Endothelial cell of umbilical vein (primary cell): ENCODE results near the gene PPP6R1. TPM values are rescaled to one million over a fixed set of nuclear protein-coding genes. Genes with fewer than 3 reads are reported as not detected.
A peak's percentile ranks its signal among the peaks of the same experiment; 100 is the strongest.

Experiments
- BruUV-seq: library from RNA; stranded (reverse); fragments of 400-500 nt; replicated peaks from 2 replicates; lab custom pipeline; 2021; lab: Mats Ljungman, UMichigan
- CTCF ChIA-PET: fragments of 300-600, 350-600 bp; sonication (Branson Sonifier 250); formaldehyde crosslinking; loops from one replicate; lab custom pipeline; 2021; ENCODE audit warnings: antibody characterized with exemption, inconsistent platforms; lab: Charles Lee
- POLR2A ChIA-PET: fragments of 300-600, 350-600 bp; sonication (Branson Sonifier 250); formaldehyde crosslinking; loops from one replicate; lab custom pipeline; 2021; ENCODE audit warnings: antibody characterized with exemption, inconsistent platforms; lab: Charles Lee
- DNase-seq: peaks from one replicate; pipeline ENCODE4 v3.0.0-alpha.2; 2011; ENCODE audit warnings: low read depth, low spot score
- FAIRE-seq: peaks from 2 replicates; lab custom pipeline; 2011; peaks lifted over from hg19 to GRCh38; lab: Jason Lieb, UNC
- H2AFZ ChIP-seq: 2 replicates; pipeline ENCODE4 v1.6.0; 2012; ENCODE audit warnings: low read depth, low read length, control low read depth, inconsistent platforms
- H3K27ac ChIP-seq: 2 replicates; pipeline ENCODE4 v1.5.1; 2011; ENCODE audit warnings: low read depth, mild to moderate bottlenecking, control low read depth, low read length, moderate library complexity; ENCODE audit not compliant: insufficient read depth
- H3K27me3 ChIP-seq, 2 experiments: 2 replicates each; pipeline versions ENCODE4 v1.6.0 to v1.6.1; 2011; ENCODE audit warnings: low read length in 2 of 2, mixed read lengths in 1 of 2; ENCODE audit not compliant: control insufficient read depth in 2 of 2, insufficient read depth in 2 of 2
- H3K36me3 ChIP-seq, 2 experiments: 2 replicates in 1 of 2; 3 replicates in 1 of 2; pipeline ENCODE4 v1.5.1; 2011; ENCODE audit warnings: low read length in 2 of 2, mild to moderate bottlenecking in 1 of 2, moderate library complexity in 1 of 2; ENCODE audit not compliant: control insufficient read depth in 2 of 2, insufficient read depth in 2 of 2; ENCODE audit errors: extremely low read depth in 1 of 2
- H3K4me1 ChIP-seq: 3 replicates; pipeline ENCODE4 v1.5.1; 2011; ENCODE audit warnings: mild to moderate bottlenecking, low read length; ENCODE audit not compliant: control insufficient read depth, insufficient read depth; ENCODE audit errors: extremely low read depth
- H3K4me2 ChIP-seq: 2 replicates; pipeline ENCODE4 v1.6.1; 2011; ENCODE audit warnings: low read length, control low read depth, mixed read lengths; ENCODE audit not compliant: insufficient read depth
- H3K4me3 ChIP-seq, 3 experiments: fragments of 200-600 bp in 1 of 3; sonication (generic), shearing (Covaris generic) in 1 of 3; replicated peaks in 1 of 3; 2 replicates each; pipeline ENCODE4 v1.5.1; 2011 to 2016; ENCODE audit warnings: control low read depth in 3 of 3, low read length in 3 of 3, mild to moderate bottlenecking in 2 of 3, inconsistent platforms in 1 of 3, low read depth in 1 of 3, moderate library complexity in 1 of 3; ENCODE audit not compliant: insufficient read depth in 1 of 3
- H3K79me2 ChIP-seq: 2 replicates; pipeline ENCODE4 v1.6.0; 2012; ENCODE audit warnings: low read length, inconsistent platforms; ENCODE audit not compliant: control insufficient read depth, insufficient read depth
- H3K9ac ChIP-seq: replicated peaks from 2 replicates; pipeline ENCODE3; 2011; ENCODE audit warnings: low read length, control low read depth; ENCODE audit not compliant: insufficient read depth; ENCODE audit errors: extremely low read depth
- H3K9me1 ChIP-seq: replicated peaks from 3 replicates; pipeline ENCODE4 v1.6.0; 2011; ENCODE audit warnings: mild to moderate bottlenecking, low read length; ENCODE audit not compliant: control insufficient read depth, insufficient read depth; ENCODE audit errors: extremely low read depth
- H3K9me3 ChIP-seq: replicated peaks from 2 replicates; pipeline ENCODE4 v1.5.1; 2012; ENCODE audit warnings: low read length, inconsistent platforms; ENCODE audit not compliant: control insufficient read depth, insufficient read depth
- H4K20me1 ChIP-seq: replicated peaks from 2 replicates; pipeline ENCODE3; 2011; ENCODE audit warnings: mild to moderate bottlenecking, low read length; ENCODE audit not compliant: control insufficient read depth, insufficient read depth; ENCODE audit errors: extremely low read depth
- CTCF ChIP-seq, 2 donors: IDR thresholded peaks; 1 replicate in 1 of 2; 2 replicates in 1 of 2; pipeline ENCODE4 v1.5.1; 2011; ENCODE audit warnings: low read length in 2 of 2, mild to moderate bottlenecking in 2 of 2, moderate library complexity in 2 of 2, control low read depth in 1 of 2, inconsistent platforms in 1 of 2, low read depth in 1 of 2; ENCODE audit not compliant: insufficient read depth in 1 of 2; ENCODE audit errors: extremely low read depth in 1 of 2
- EZH2 ChIP-seq: IDR thresholded peaks from 2 replicates; pipeline ENCODE4 v1.6.1; 2012; ENCODE audit warnings: borderline replicate concordance, low read depth, mild to moderate bottlenecking, moderate library complexity, low read length, inconsistent platforms; ENCODE audit not compliant: severe bottlenecking
- FOS ChIP-seq: IDR thresholded peaks from 2 replicates; pipeline ENCODE4 v1.6.1; 2011; ENCODE audit warnings: mild to moderate bottlenecking, low read length, moderate library complexity, borderline replicate concordance; ENCODE audit not compliant: insufficient read depth
- GATA2 ChIP-seq: IDR thresholded peaks from 2 replicates; pipeline ENCODE4 v1.7.0; 2011; ENCODE audit warnings: low read depth, mild to moderate bottlenecking, moderate library complexity, mixed read lengths, low read length; ENCODE audit not compliant: insufficient read length, insufficient read depth
- JUN ChIP-seq: IDR thresholded peaks from 2 replicates; pipeline ENCODE4 v1.6.1; 2011; ENCODE audit warnings: borderline replicate concordance, low read depth; ENCODE audit not compliant: insufficient read length, insufficient read depth
- MYC ChIP-seq: IDR thresholded peaks from one replicate; pipeline ENCODE4 v1.6.1; 2011; ENCODE audit warnings: mild to moderate bottlenecking, low read depth, low read length
- POLR2A ChIP-seq: IDR thresholded peaks from 2 replicates; pipeline ENCODE4 v1.6.1; 2012; ENCODE audit warnings: low read depth, mild to moderate bottlenecking, control low read depth, low read length
- dilution Hi-C: fragments of 300-500 bp; cut with MboI; formaldehyde crosslinking; loops from one replicate; pipeline ENCODE4 v1.15.0; 2019; ENCODE audit warnings: low sequenced_read_pairs; ENCODE audit not compliant: extremely low pct_ligation_motif_present
- intact Hi-C: fragments of 100-400 bp; cut with micrococcal nuclease; formaldehyde crosslinking; loops from one replicate; pipeline ENCODE4 v1.10.0; 2022
- polyA plus RNA-seq, 4 experiments: library from polyadenylated mRNA; depleted of rRNA in 3 of 4; stranded (reverse) in 3 of 4; unstranded in 1 of 4; fragments of >200 nt; gene quantifications; 2 replicates each; pipeline versions ENCODE4 v1.2.1 to v1.2.3, GENCODE V29; 2011 to 2012; ENCODE audit warnings: missing spikeins in 1 of 4
- total RNA-seq: library from RNA; stranded (reverse); gene quantifications from 2 replicates; pipeline ENCODE4 v1.2.3, GENCODE V29; 2021

Gene PPP6R1
- total and polyA plus RNA-seq, 2 donors (not counting 3 experiments of a cell fraction or from before 2014, with no cell fraction given) = 35.7 to 71.8 TPM

DNA sequence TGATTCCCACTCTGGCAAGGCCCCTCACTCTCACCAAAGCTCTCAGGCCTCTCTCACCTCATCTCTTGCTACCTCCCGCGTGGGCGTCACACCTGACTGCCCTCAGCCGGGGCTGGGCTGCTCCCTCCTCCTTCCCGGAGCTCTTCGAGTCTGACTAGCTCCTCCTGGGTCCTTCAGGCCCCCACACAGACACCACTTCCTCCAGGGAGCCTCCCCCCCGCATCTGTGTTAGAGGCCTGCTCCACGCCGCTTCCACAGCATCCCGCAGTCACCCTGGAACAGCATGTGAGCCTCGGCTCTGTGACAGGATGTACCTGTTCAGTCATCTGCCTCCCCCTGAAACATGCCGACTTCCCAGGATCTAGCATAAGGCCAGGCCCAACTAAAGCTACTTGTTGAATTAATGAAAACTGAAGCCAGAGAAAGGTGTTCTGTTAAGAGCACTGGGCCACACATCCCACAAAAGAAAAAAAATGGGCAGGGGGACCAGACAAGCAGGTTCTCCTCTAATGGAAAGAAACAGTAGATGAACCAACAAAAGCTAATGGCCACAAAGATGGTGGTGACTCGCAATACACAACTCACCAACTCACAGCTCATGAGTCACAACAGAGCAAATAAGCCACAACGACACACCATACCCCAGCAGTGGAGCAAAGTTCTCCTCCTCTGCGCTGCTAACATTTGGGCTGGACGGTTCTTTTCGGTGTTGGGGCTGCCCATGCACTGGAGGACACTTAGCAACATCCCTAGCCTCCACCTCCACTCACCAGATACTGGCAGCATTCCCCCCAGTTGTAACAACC lies 3.0 kb downstream of the PPP6R1 start:
- ChIA-PET POLR2A (no interaction called here), CTCF (interaction anchor here (1.1 kb wide), 1 partner anchor 9 kb away, joined by 3 read pairs; no protein-coding TSS in a partner anchor)
- Histone ChIP-seq H3K27ac (no peak overlapping the region), H3K9me3 (no peaks in the 10 kb centered on the region), H3K36me3 (no peaks in the 10 kb centered on the region), H3K4me2 (no peak overlapping the region), H3K79me2 (peaks cover 76% of the 10 kb centered on the region), H3K4me3 (no peak overlapping the region), H3K9ac (no peak overlapping the region), H4K20me1 (no peaks in the 10 kb centered on the region), H3K27me3 (no peaks in the 10 kb centered on the region), H3K4me1 (peaks cover 65% of the 10 kb centered on the region), H3K9me1 (no peaks in the 10 kb centered on the region), H2AFZ (no peak overlapping the region)
- DNase-seq (no peak), FAIRE-seq (no peak)
- intact Hi-C loops = loop anchor here (10.0 kb wide), 1 partner anchor 349 kb away; the partner anchor contains the start of genes ZNF524 and ZNF865
- dilution Hi-C loops = no loop called here
- TF ChIP-seq POLR2A (no peak), JUN (no peak), CTCF (IDR thresholded peaks at IDR 0.05; ENCODE audit: extremely low read depth in 1 of 2, insufficient read depth in 1 of 2, low read depth in 1 of 2, low read length in 2 of 2) (no peak), FOS (peak; percentile 28), MYC (no peak), EZH2 (no peak), GATA2 (no peak)
- BruUV-seq = no TSS peak
